Suprapubic skin (tissue), 4 donors: ENCODE results near the gene ADARB1. TPM values are rescaled to one million over a fixed set of nuclear protein-coding genes. Genes with fewer than 3 reads are reported as not detected.
"Not testable (repeated sequence)": the region's sequence is repeated elsewhere in the genome, so short reads cannot be mapped to it uniquely, and the experiment has no call there.

ENCODE experiments used
- DNase-seq, 2 donors: peaks; one replicate each; pipeline ENCODE4 v3.0.0-alpha.2; 2019; ENCODE audit warnings: low spot score in 2 of 2
- H3K27ac ChIP-seq: fragments of 200-600 bp; sonication (generic); one replicate; pipeline ENCODE4 v1.5.1; 2019
- H3K27me3 ChIP-seq: fragments of 200-600 bp; sonication (generic); one replicate; pipeline ENCODE4 v1.5.1; 2019
- H3K36me3 ChIP-seq: fragments of 200-600 bp; sonication (generic); one replicate; pipeline ENCODE4 v1.5.1; 2019
- H3K4me1 ChIP-seq: fragments of 200-600 bp; sonication (generic); one replicate; pipeline ENCODE4 v1.5.1; 2019
- H3K4me3 ChIP-seq: fragments of 200-600 bp; sonication (generic); one replicate; pipeline ENCODE4 v1.5.1; 2019; ENCODE audit warnings: mild to moderate bottlenecking
- H3K9me3 ChIP-seq: fragments of 200-600 bp; sonication (generic); one replicate; pipeline ENCODE4 v1.5.1; 2019
- CTCF ChIP-seq, 2 donors: fragments of 200-600 bp in 1 of 2; fragments of 450-650 bp in 1 of 2; sonication (generic) in 1 of 2; IDR thresholded peaks; one replicate each; pipeline ENCODE4 v1.5.1; 2016 to 2019; ENCODE audit warnings: antibody characterized with exemption in 2 of 2, mild to moderate bottlenecking in 1 of 2, moderate library complexity in 1 of 2
- EP300 ChIP-seq: sonication (generic); formaldehyde crosslinking; IDR thresholded peaks from one replicate; pipeline ENCODE4 v1.6.1; 2017; ENCODE audit warnings: antibody characterized with exemption
- POLR2A ChIP-seq, 2 donors: fragments of 450-650 bp; IDR thresholded peaks; one replicate each; pipeline ENCODE4 v1.6.1; 2017; ENCODE audit warnings: antibody characterized with exemption in 2 of 2, mild to moderate bottlenecking in 2 of 2, moderate library complexity in 2 of 2
- POLR2AphosphoS5 ChIP-seq, 3 donors: sonication (generic); formaldehyde crosslinking; IDR thresholded peaks; one replicate each; pipeline ENCODE4 v1.6.1; 2017; ENCODE audit warnings: antibody characterized with exemption in 3 of 3
- WGBS: methylation state at CpG from one replicate; pipeline ENCODE4 v1.1.5; 2018; 5-methylcytosine and 5-hydroxymethylcytosine counted together
- total RNA-seq, 4 donors: library from RNA; depleted of rRNA; stranded (reverse); fragments of >200 nt; gene quantifications; one replicate each; pipeline ENCODE4 v1.1.0, GENCODE V29; 2016

Gene ADARB1
- total RNA-seq, 4 donors from 2014 or later, result 13.2 to 23.6 (median 20.3) TPM

GRCh38 chr21:45135868-45136267 lies 61.5 kb downstream of the ADARB1 start:
- Histone ChIP-seq H3K9me3 (no peaks in the 10 kb centered on the region), H3K36me3 (no peaks in the 10 kb centered on the region), H3K4me1 (peaks cover 49% of the 10 kb centered on the region), H3K27me3 (no peaks in the 10 kb centered on the region), H3K4me3 (no peak overlapping the region), H3K27ac (peak overlapping the region; percentile 27)
- TF ChIP-seq POLR2A (IDR thresholded peaks at IDR 0.05) (no peak), POLR2AphosphoS5 (IDR thresholded peaks at IDR 0.05) (no peak), EP300 (no peak), CTCF (IDR thresholded peaks at IDR 0.05) (no peak)
- WGBS, result 86% methylated on average over 9 of the region's 9 CpGs
- no peak for DNase-seq

GRCh38 chr21:45136500-45136899 lies 62.1 kb downstream of the ADARB1 start:
- no peak for TF ChIP-seq POLR2A (IDR thresholded peaks at IDR 0.05)
- Histone ChIP-seq H3K4me3 (no peak overlapping the region), H3K9me3 (no peaks in the 10 kb centered on the region), H3K36me3 (no peaks in the 10 kb centered on the region), H3K27me3 (no peaks in the 10 kb centered on the region), H3K4me1 (peaks cover 44% of the 10 kb centered on the region), H3K27ac (peak overlapping the region; percentile 27)
- 91% methylated on average over 8 of the region's 8 CpGs for WGBS
- DNase-seq, result no peak

- Histone ChIP-seq H3K27me3 (no peaks in the 10 kb centered on the region), H3K36me3 (no peaks in the 10 kb centered on the region), H3K27ac (no peak overlapping the region), H3K9me3 (no peaks in the 10 kb centered on the region), H3K4me3 (no peak overlapping the region), H3K4me1 (peaks cover 46% of the 10 kb centered on the region)
- peak; percentile 89 for DNase-seq
- 50% methylated on average over 9 of the region's 11 CpGs for WGBS
- TF ChIP-seq POLR2A (IDR thresholded peaks at IDR 0.05), result no peak
- TF ChIP-seq CTCF (IDR thresholded peaks at IDR 0.05), result peak; percentile 84
Measured at GRCh38 chr21:45136927-45137611, 62.7 kb downstream of the ADARB1 start.

GRCh38 chr21:45137612-45137937 lies 63.2 kb downstream of the ADARB1 start:
- DNase-seq, result no peak
- TF ChIP-seq POLR2A (IDR thresholded peaks at IDR 0.05), result no peak
- no peak for TF ChIP-seq POLR2AphosphoS5 (IDR thresholded peaks at IDR 0.05)
- no peak for TF ChIP-seq CTCF (IDR thresholded peaks at IDR 0.05)
- TF ChIP-seq EP300, result no peak

GRCh38 chr21:45138199-45139002 lies 64.0 kb downstream of the ADARB1 start:
- Histone ChIP-seq H3K9me3 (no peaks in the 10 kb centered on the region), H3K4me1 (peaks cover 38% of the 10 kb centered on the region), H3K36me3 (no peaks in the 10 kb centered on the region), H3K27ac (no peak overlapping the region), H3K27me3 (no peaks in the 10 kb centered on the region), H3K4me3 (no peak overlapping the region)
- 69% methylated on average over 11 of the region's 12 CpGs for WGBS
- DNase-seq, result peak in 1 of 2 donors; percentile 91
- TF ChIP-seq CTCF (IDR thresholded peaks at IDR 0.05), result peak; percentile 41 to 66
- TF ChIP-seq EP300, result no peak
- TF ChIP-seq POLR2A (IDR thresholded peaks at IDR 0.05), result no peak

More at GRCh38 chr21:45137612-45137937, 63.2 kb downstream of the ADARB1 start:
- Histone ChIP-seq H3K36me3 (no peaks in the 10 kb centered on the region), H3K9me3 (no peaks in the 10 kb centered on the region), H3K4me1 (peaks cover 45% of the 10 kb centered on the region), H3K27ac (no peak overlapping the region), H3K4me3 (no peak overlapping the region), H3K27me3 (no peaks in the 10 kb centered on the region)

- H3K9me3 ChIP-seq, DNase-seq, H3K4me3 ChIP-seq, H3K27ac ChIP-seq, H3K36me3 ChIP-seq, H3K27me3 ChIP-seq: not testable (repeated sequence)
- H3K4me1 ChIP-seq, result peaks cover 34% of the 10 kb centered on the region
- 91% methylated on average over 7 of the region's 7 CpGs for WGBS
Measured at GRCh38 chr21:45139003-45139360, 64.6 kb downstream of the ADARB1 start.
